K562 (cell line): ENCODE data around the gene EMC6. TPM values are rescaled to one million over a fixed set of nuclear protein-coding genes. Genes with fewer than 3 reads are reported as not detected.

Source experiments
- ATAC-seq: fragments of 200-7000 bp; cut with Tn5 transposase; 3 replicates; pipeline ENCODE4 v1.9.1; 2020; ENCODE audit warnings: moderate library complexity
- BruUV-seq: library from RNA; stranded (reverse); fragments of 400-500 nt; replicated peaks from 2 replicates; lab custom pipeline; 2021; lab: Mats Ljungman, UMichigan
- CTCF ChIA-PET: fragments of 300-600 bp; formaldehyde crosslinking; extraction: SDS; loops from one replicate; lab custom pipeline; 2021; ENCODE audit warnings: low intra/inter-chr PET ratio; lab: Yijun Ruan, JAX
- POLR2A ChIA-PET: fragments of 300-600, 350-650 bp; sonication (Branson Sonifier 250); formaldehyde crosslinking; extraction: SDS; loops from one replicate; lab custom pipeline; 2021; ENCODE audit warnings: antibody characterized with exemption, inconsistent platforms; lab: Yijun Ruan, JAX
- DNase-seq, 4 experiments: peaks; one replicate each; pipeline versions ENCODE4 v3.0.0 to v3.0.0-alpha.2; 2011 to 2018; ENCODE audit warnings: low spot score in 3 of 4, mixed read lengths in 3 of 4; ENCODE audit errors: extremely low read depth in 1 of 4
- FAIRE-seq: peaks from 2 replicates; lab custom pipeline; 2011; peaks lifted over from hg19 to GRCh38; lab: Jason Lieb, UNC
- H2AFZ ChIP-seq: 2 replicates; pipeline ENCODE4 v1.6.0; 2011; ENCODE audit warnings: low read depth, low read length, control low read depth, inconsistent platforms
- H3K27ac ChIP-seq: fragments of 200-600 bp; 3 replicates; pipeline ENCODE4 v1.8.0; 2011; ENCODE audit warnings: low read depth, mild to moderate bottlenecking, control low read depth, inconsistent platforms, low read length, moderate library complexity, mixed read lengths; ENCODE audit errors: extremely low read depth
- H3K27me3 ChIP-seq, 2 experiments: fragments of 300-600 bp in 1 of 2; 2 replicates in 1 of 2; 3 replicates in 1 of 2; pipeline versions ENCODE4 v1.6.0 to v1.8.0; 2011; ENCODE audit warnings: inconsistent platforms in 2 of 2, low read length in 2 of 2, mild to moderate bottlenecking in 1 of 2, mixed read lengths in 1 of 2, moderate library complexity in 1 of 2; ENCODE audit not compliant: control insufficient read depth in 2 of 2, insufficient read depth in 2 of 2
- H3K36me3 ChIP-seq: fragments of 300-600 bp; 3 replicates; pipeline ENCODE4 v1.8.0; 2011; ENCODE audit warnings: mild to moderate bottlenecking, low read length, inconsistent platforms; ENCODE audit not compliant: control insufficient read depth, insufficient read depth
- H3K4me1 ChIP-seq, 2 experiments: fragments of 200-600 bp in 1 of 2; replicated peaks in 1 of 2; 2 replicates in 1 of 2; 3 replicates in 1 of 2; pipeline versions ENCODE4 v1.5.1 to v1.8.0; 2011; ENCODE audit warnings: inconsistent platforms in 2 of 2, low read length in 2 of 2, mild to moderate bottlenecking in 1 of 2, mixed read lengths in 1 of 2, moderate library complexity in 1 of 2; ENCODE audit not compliant: control insufficient read depth in 2 of 2, insufficient read depth in 2 of 2
- H3K4me2 ChIP-seq: 2 replicates; pipeline ENCODE4 v1.6.1; 2011; ENCODE audit warnings: low read length, control low read depth, inconsistent platforms, mixed read lengths; ENCODE audit not compliant: insufficient read depth
- H3K4me3 ChIP-seq: fragments of 200-600 bp; sonication (generic), shearing (Covaris generic); 2 replicates; pipeline ENCODE4 v1.5.1; 2016; ENCODE audit warnings: control low read depth, inconsistent platforms
- H3K79me2 ChIP-seq: fragments of 200-600 bp; 3 replicates; pipeline ENCODE4 v1.8.0; 2011; ENCODE audit warnings: low read length, inconsistent platforms; ENCODE audit not compliant: control insufficient read depth, insufficient read depth
- H3K9ac ChIP-seq, 2 experiments: 2 replicates each; pipeline versions ENCODE4 v1.6.0 to v1.6.1; 2011; ENCODE audit warnings: low read depth in 2 of 2, low read length in 2 of 2, control low read depth in 1 of 2, inconsistent platforms in 1 of 2, mild to moderate bottlenecking in 1 of 2, mixed read lengths in 1 of 2; ENCODE audit not compliant: insufficient read depth in 1 of 2
- H3K9me1 ChIP-seq: one replicate; pipeline ENCODE4 v1.6.0; 2011; ENCODE audit warnings: inconsistent platforms, mild to moderate bottlenecking, low read length, moderate library complexity; ENCODE audit not compliant: control insufficient read depth, insufficient read depth
- H3K9me3 ChIP-seq: replicated peaks from 2 replicates; pipeline ENCODE4 v1.5.1; 2011; ENCODE audit warnings: low read depth, low read length, inconsistent platforms; ENCODE audit not compliant: control insufficient read depth, insufficient read depth
- H4K20me1 ChIP-seq: replicated peaks from 2 replicates; pipeline ENCODE4 v1.6.1; 2011; ENCODE audit warnings: low read length, inconsistent platforms, mixed read lengths; ENCODE audit not compliant: control insufficient read depth, insufficient read depth
- JUN ChIP-seq, 2 experiments: sonication (generic) in 1 of 2; formaldehyde crosslinking in 1 of 2; IDR thresholded peaks; 2 replicates each; pipeline versions ENCODE4 v1.6.1 to v1.8.0; 2012 to 2022; ENCODE audit warnings: borderline replicate concordance in 2 of 2, mild to moderate bottlenecking in 2 of 2, improper control_type of control experiment in 1 of 2, low read depth in 1 of 2, low read length in 1 of 2, missing genetic modification reagents in 1 of 2
- KLF6 ChIP-seq: fragments of 250-450 bp; sonication (Bioruptor Pico); IDR thresholded peaks from 2 replicates; pipeline ENCODE4 v1.4.0; 2020; ENCODE audit warnings: mild to moderate bottlenecking, moderate library complexity, borderline replicate concordance
- LCOR ChIP-seq: sonication (generic); formaldehyde crosslinking; IDR thresholded peaks from 2 replicates; pipeline ENCODE4 v1.8.0; 2022; ENCODE audit warnings: mild to moderate bottlenecking, missing genetic modification reagents
- MTA3 ChIP-seq: fragments of 450-650 bp; formaldehyde crosslinking; IDR thresholded peaks from 2 replicates; pipeline ENCODE4 v1.6.1; 2017; ENCODE audit warnings: mild to moderate bottlenecking, borderline replicate concordance
- PTBP1 ChIP-seq: fragments of 200-400 bp; formaldehyde crosslinking; IDR thresholded peaks from 2 replicates; pipeline ENCODE4 v1.6.1; 2017; ENCODE audit warnings: low read depth, low read length
- VEZF1 ChIP-seq: fragments of 200-800 bp; sonication (Bioruptor generic); IDR thresholded peaks from 2 replicates; pipeline ENCODE4 v1.6.1; 2017; ENCODE audit warnings: missing genetic modification characterization, missing compliant biosample characterization
- WHSC1 ChIP-seq: IDR thresholded peaks from one replicate; pipeline ENCODE4 v1.6.1; 2012; ENCODE audit warnings: low read length, control low read depth, inconsistent platforms
- ZC3H11A ChIP-seq: IDR thresholded peaks from 2 replicates; pipeline ENCODE4 v1.6.1; 2012; ENCODE audit warnings: low read depth, low read length, improper control_type of control experiment
- ZNF143 ChIP-seq: sonication (generic); formaldehyde crosslinking; IDR thresholded peaks from 2 replicates; pipeline ENCODE4 v1.9.0; 2022; ENCODE audit warnings: mild to moderate bottlenecking, missing genetic modification reagents
- ZNF146 ChIP-seq: IDR thresholded peaks from one replicate; pipeline ENCODE4 v1.6.1; 2018; ENCODE audit warnings: missing compliant biosample characterization; ENCODE audit not compliant: unreplicated experiment
- ZNF586 ChIP-seq: fragments of 450-650 bp; formaldehyde crosslinking; conservative IDR thresholded peaks from 2 replicates; pipeline ENCODE4 v1.4.0; 2020; ENCODE audit warnings: mild to moderate bottlenecking, moderate library complexity
- WGBS: fragments of 100-300 bp; shearing (Covaris generic); methylation state at CpG from one replicate; pipeline ENCODE4 v1.1.6; 2016; ENCODE audit warnings: low coverage, mixed read lengths; ENCODE audit not compliant: insufficient coverage; ENCODE audit errors: missing lambda C conversion rate; 5-methylcytosine and 5-hydroxymethylcytosine counted together
- in situ Hi-C: fragments of 300-500 bp; cut with MboI; formaldehyde crosslinking; loops from 4 replicates; pipeline ENCODE4 v1.15.0; 2018; ENCODE audit warnings: inconsistent platforms, mixed read lengths
- intact Hi-C: fragments of 100-400 bp; cut with micrococcal nuclease; formaldehyde crosslinking; loops from 2 replicates; pipeline ENCODE4 v1.14.2; 2022
- polyA plus RNA-seq, 8 experiments: library from polyadenylated mRNA; depleted of rRNA in 4 of 8; stranded (reverse) in 5 of 8; unstranded in 3 of 8; fragments of >200 nt; fragmentation: Nextera tagmentation in 2 of 8; fragmentation: Illumina TruSeq in 1 of 8; extraction: Ambion mirVana in 2 of 8; extraction: Trizol in 1 of 8; gene quantifications; 2 replicates each; pipeline versions ENCODE4 v1.2.1 to v1.2.3, GENCODE V29; 2011 to 2014; ENCODE audit warnings: inconsistent platforms in 1 of 8, missing spikeins in 1 of 8
- total RNA-seq, 7 experiments: library from RNA; depleted of rRNA in 6 of 7; stranded (reverse); fragments of >200 nt in 6 of 7; fragmentation: Illumina TruSeq in 2 of 7; extraction: Trizol in 2 of 7; gene quantifications; 2 replicates each; pipeline versions ENCODE4 v1.2.1 to v1.2.3, GENCODE V29; 2011 to 2021; ENCODE audit warnings: low replicate concordance in 1 of 7

Gene EMC6
- total and polyA plus RNA-seq, 9 of the 15 experiments (the other 6 are each of a cell fraction or from before 2014, with no cell fraction given): 2.9 to 136 (median 24.9) TPM

- ATAC-seq (no peak), DNase-seq (no peak), FAIRE-seq (no peak)
- no peaks in the 10 kb centered on the region for H3K27me3 ChIP-seq
- H3K4me2 ChIP-seq: no peak overlapping the region
- in situ Hi-C loops (no loop called here), intact Hi-C loops (loop anchor here (10.0 kb wide), 1 partner anchor 92 kb away; the partner anchor contains the start of gene TRPV1)
- TF ChIP-seq LCOR: no peak
- TF ChIP-seq WHSC1: no peak
- no peak for TF ChIP-seq ZNF146 (CRISPR knock-in tag)
- no peak for TF ChIP-seq ZC3H11A
- TF ChIP-seq ZNF143 (CRISPR knock-in tag): no peak
- TF ChIP-seq PTBP1: no peak
- no peak for TF ChIP-seq MTA3
- TF ChIP-seq ZNF586 (CRISPR knock-in tag): no peak
- TF ChIP-seq JUN (IDR thresholded peaks at IDR 0.05; ENCODE audit: borderline replicate concordance, low read depth, low read length): no peak
- no peak for TF ChIP-seq JUN (CRISPR knock-in tag; IDR thresholded peaks at IDR 0.05; ENCODE audit: borderline replicate concordance)
- no peak for TF ChIP-seq KLF6
- no peak for TF ChIP-seq VEZF1 (CRISPR knock-in tag)
- H3K27ac ChIP-seq: no peak overlapping the region
- H3K9me1 ChIP-seq: no peaks in the 10 kb centered on the region
- no peaks in the 10 kb centered on the region for H3K36me3 ChIP-seq
- H3K9ac ChIP-seq: no peak overlapping the region
- CTCF ChIA-PET: no interaction called here
- H3K9me3 ChIP-seq: no peaks in the 10 kb centered on the region; the same call in 1 of the 2 replicates
- H4K20me1 ChIP-seq: no peaks in the 10 kb centered on the region
- 61% methylated on average over 4 of the region's 12 CpGs for WGBS
- H3K79me2 ChIP-seq: no peaks in the 10 kb centered on the region
- no peak overlapping the region for H3K4me3 ChIP-seq
- H3K4me1 ChIP-seq: peaks cover 0 to 17% of the 10 kb centered on the region in 2 experiments; a peak in 2 of 5 replicates
- no peak overlapping the region for H2AFZ ChIP-seq
- POLR2A ChIA-PET: no interaction called here
- BruUV-seq: no TSS peak
Observed at GRCh38 chr17:3697103-3697476, 28.5 kb downstream of the EMC6 start.
